SK-N-SH (cell line): ENCODE results near the gene HDDC2. TPM values are rescaled to one million over a fixed set of nuclear protein-coding genes. Genes with fewer than 3 reads are reported as not detected.
A peak's percentile ranks its signal among the peaks of the same experiment; 100 is the strongest.

Source experiments
- CTCF ChIA-PET: fragments of 300-600, 350-600 bp; formaldehyde crosslinking; extraction: SDS; loops from one replicate; lab custom pipeline; 2021; lab: Yijun Ruan, JAX
- POLR2A ChIA-PET: fragments of 350-600 bp; sonication (Branson Sonifier 250); formaldehyde crosslinking; extraction: SDS; loops from one replicate; lab custom pipeline; 2020; ENCODE audit warnings: antibody characterized with exemption, inconsistent platforms; lab: Yijun Ruan, JAX
- DNase-seq: peaks from one replicate; pipeline ENCODE4 v3.0.0; 2012
- H2AFZ ChIP-seq: fragments of 200-600 bp; sonication (generic); 2 replicates; pipeline ENCODE4 v1.8.1; 2016; ENCODE audit warnings: antibody characterized with exemption, mild to moderate bottlenecking, low read depth
- H3F3A ChIP-seq: fragments of 200-600 bp; sonication (generic); replicated peaks from 2 replicates; pipeline ENCODE3; 2016; ENCODE audit warnings: antibody characterized with exemption, mild to moderate bottlenecking; ENCODE audit not compliant: insufficient read depth
- H3K27ac ChIP-seq, 2 experiments: fragments of 200-500 bp in 1 of 2; fragments of 200-600 bp in 1 of 2; sonication (Bioruptor generic) in 1 of 2; sonication (generic), shearing (Covaris generic) in 1 of 2; 2 replicates each; pipeline versions ENCODE4 v1.5.1 to v1.6.1; 2014 to 2016; ENCODE audit warnings: low read depth in 2 of 2, inconsistent platforms in 1 of 2, low read length in 1 of 2, mild to moderate bottlenecking in 1 of 2, mixed read lengths in 1 of 2
- H3K27me3 ChIP-seq: fragments of 200-600 bp; sonication (generic), shearing (Covaris generic); 2 replicates; pipeline ENCODE4 v1.6.1; 2016; ENCODE audit warnings: mixed run types; ENCODE audit not compliant: insufficient read depth
- H3K36me3 ChIP-seq, 2 experiments: fragments of 200-500 bp in 1 of 2; fragments of 200-600 bp in 1 of 2; sonication (Bioruptor generic) in 1 of 2; sonication (generic) in 1 of 2; replicated peaks in 1 of 2; 2 replicates each; pipeline versions ENCODE3 to v1.5.1; 2014 to 2016; ENCODE audit warnings: low read length in 1 of 2, mild to moderate bottlenecking in 1 of 2; ENCODE audit not compliant: insufficient read depth in 2 of 2, control insufficient read depth in 1 of 2
- H3K4me1 ChIP-seq, 2 experiments: fragments of 200-500 bp in 1 of 2; fragments of 200-600 bp in 1 of 2; sonication (Bioruptor generic) in 1 of 2; sonication (generic), shearing (Covaris generic) in 1 of 2; 2 replicates each; pipeline versions ENCODE4 v1.5.1 to v1.6.1; 2014 to 2016; ENCODE audit warnings: low read depth in 1 of 2, low read length in 1 of 2, mixed run types in 1 of 2; ENCODE audit not compliant: insufficient read depth in 2 of 2, control insufficient read depth in 1 of 2
- H3K4me2 ChIP-seq: fragments of 200-600 bp; sonication (generic), shearing (Covaris generic); 2 replicates; pipeline ENCODE4 v1.6.1; 2017; ENCODE audit warnings: mixed run types
- H3K4me3 ChIP-seq, 2 experiments: fragments of 200-500 bp in 1 of 2; fragments of 200-600 bp in 1 of 2; sonication (Bioruptor generic) in 1 of 2; sonication (generic), shearing (Covaris generic) in 1 of 2; 2 replicates each; pipeline versions ENCODE4 v1.5.1 to v1.8.1; 2014 to 2016; ENCODE audit warnings: low read depth in 2 of 2, inconsistent platforms in 1 of 2, low read length in 1 of 2, mild to moderate bottlenecking in 1 of 2, mixed read lengths in 1 of 2, moderate library complexity in 1 of 2
- H3K79me2 ChIP-seq: fragments of 200-600 bp; sonication (generic); 2 replicates; pipeline ENCODE4 v1.8.1; 2017; ENCODE audit warnings: mild to moderate bottlenecking; ENCODE audit not compliant: insufficient read depth
- H3K9ac ChIP-seq: fragments of 200-600 bp; sonication (generic); 2 replicates; pipeline ENCODE4 v1.6.1; 2017; ENCODE audit warnings: mixed run types
- H3K9me2 ChIP-seq: fragments of 200-600 bp; sonication (generic); 2 replicates; pipeline ENCODE4 v1.6.1; 2017; ENCODE audit warnings: mixed run types
- H3K9me3 ChIP-seq: fragments of 200-600 bp; sonication (generic); 2 replicates; pipeline ENCODE4 v1.6.1; 2017; ENCODE audit warnings: mixed run types, mild to moderate bottlenecking, moderate library complexity
- H4K20me1 ChIP-seq: fragments of 200-600 bp; sonication (generic); 2 replicates; pipeline ENCODE4 v1.6.1; 2017; ENCODE audit warnings: mild to moderate bottlenecking, mixed run types; ENCODE audit not compliant: insufficient read depth
- ELF1 ChIP-seq: IDR thresholded peaks from 2 replicates; pipeline ENCODE4 v1.4.0; 2012
- EP300 ChIP-seq, 2 experiments: IDR thresholded peaks; 2 replicates each; pipeline versions ENCODE4 v1.4.0 to v1.6.1; 2012; ENCODE audit warnings: borderline replicate concordance in 1 of 2, low read depth in 1 of 2, low read length in 1 of 2
- EZH2phosphoT487 ChIP-seq: fragments of 200-600 bp; sonication (generic); IDR thresholded peaks from 2 replicates; pipeline ENCODE4 v1.6.1; 2017; ENCODE audit warnings: low read depth, mixed run types, mild to moderate bottlenecking, antibody characterized with exemption, moderate library complexity, borderline replicate concordance
- FOXJ3 ChIP-seq: sonication (generic); formaldehyde crosslinking; IDR thresholded peaks from 2 replicates; pipeline ENCODE4 v1.5.1; 2020; ENCODE audit warnings: mild to moderate bottlenecking, missing genetic modification reagents
- GABPA ChIP-seq: IDR thresholded peaks from 2 replicates; pipeline ENCODE4 v1.4.0; 2012; ENCODE audit warnings: low read depth, mild to moderate bottlenecking
- JUND ChIP-seq: IDR thresholded peaks from 2 replicates; pipeline ENCODE4 v1.4.0; 2012
- NRF1 ChIP-seq: IDR thresholded peaks from 2 replicates; pipeline ENCODE4 v1.6.1; 2012; ENCODE audit warnings: low read depth, mild to moderate bottlenecking, low read length
- PBX3 ChIP-seq: IDR thresholded peaks from 2 replicates; pipeline ENCODE4; 2012
- POLR2AphosphoS5 ChIP-seq: IDR thresholded peaks from 2 replicates; pipeline ENCODE4 v1.6.1; 2012; ENCODE audit warnings: low read depth, low read length
- RCOR1 ChIP-seq: fragments of 150-350 bp; IDR thresholded peaks from 2 replicates; pipeline ENCODE4 v1.6.1; 2017; ENCODE audit warnings: antibody characterized with exemption, low read length
- REST ChIP-seq: IDR thresholded peaks from 2 replicates; pipeline ENCODE4 v1.6.1; 2012; ENCODE audit warnings: mild to moderate bottlenecking, low read depth, low read length, moderate library complexity
- TAF1 ChIP-seq: IDR thresholded peaks from 2 replicates; pipeline ENCODE4 v1.6.1; 2012; ENCODE audit warnings: low read depth, mild to moderate bottlenecking, low read length, moderate library complexity, borderline replicate concordance
- TEAD4 ChIP-seq: IDR thresholded peaks from 2 replicates; pipeline ENCODE4 v1.4.0; 2012; ENCODE audit warnings: mild to moderate bottlenecking, borderline replicate concordance; ENCODE audit not compliant: insufficient read depth
- WGBS: methylation state at CpG from one replicate; pipeline ENCODE4 v1.1.6; 2017; ENCODE audit warnings: low lambda C conversion rate; 5-methylcytosine and 5-hydroxymethylcytosine counted together
- polyA plus RNA-seq, 3 experiments: library from polyadenylated mRNA; depleted of rRNA; stranded (reverse); fragments of >200 nt; gene quantifications; 2 replicates each; pipeline ENCODE4 v1.2.3, GENCODE V29; 2012

Gene HDDC2
- polyA plus RNA-seq, 1 of the 3 experiments (the other 2 are of a cell fraction) = 85.5 TPM

GRCh38 chr6:125300992-125301434 lies 754 bp downstream of the HDDC2 start:
- H3K9me3 ChIP-seq = no peaks in the 10 kb centered on the region
- CTCF ChIA-PET = interaction anchor here (1.1 to 3.5 kb wide), 8 partner anchors 8 to 655 kb away, joined by 3 to 25 read pairs (median 4); partner anchors contain the start of genes HINT3 and TPD52L1
- H3F3A ChIP-seq = peaks cover 7% of the 10 kb centered on the region
- peaks cover 0 to 12% of the 10 kb centered on the region in 2 experiments; a peak in 3 of 4 replicates for H3K4me1 ChIP-seq
- H3K27ac ChIP-seq = peak overlapping the region; percentile 56 to 76
- TF ChIP-seq ELF1 (no peak), NRF1 (no peak), PBX3 (no peak), GABPA (no peak), JUND (no peak), EZH2phosphoT487 (no peak)
- H3K36me3 ChIP-seq = peaks cover 15 to 32% of the 10 kb centered on the region in 2 experiments
- peak overlapping the region; percentile 58 for H3K4me2 ChIP-seq
- H4K20me1 ChIP-seq = no peaks in the 10 kb centered on the region
- H3K9ac ChIP-seq = peak overlapping the region; percentile 72
- DNase-seq = no peak
- H3K9me2 ChIP-seq = no peaks in the 10 kb centered on the region
- H3K79me2 ChIP-seq = peaks cover 5% of the 10 kb centered on the region; the same call in 1 of the 2 replicates
- H2AFZ ChIP-seq = peak overlapping the region; percentile 82
- no peaks in the 10 kb centered on the region for H3K27me3 ChIP-seq
- 17% methylated on average over 11 of the region's 11 CpGs for WGBS
- H3K4me3 ChIP-seq = peak overlapping the region; percentile 60 to 74
- POLR2A ChIA-PET = interaction anchor here (0.8 to 1.6 kb wide), 4 partner anchors 8 to 685 kb away, joined by 3 to 7 read pairs (median 4); partner anchors contain the start of genes NCOA7 and TRMT11

GRCh38 chr6:125299257-125299656 lies 2.5 kb downstream of the HDDC2 start:
- TF ChIP-seq EP300 (IDR thresholded peaks at IDR 0.05; ENCODE audit: borderline replicate concordance in 1 of 2, low read depth in 1 of 2, low read length in 1 of 2) = no peak
- TF ChIP-seq RCOR1 = no peak
- TF ChIP-seq GABPA = no peak
- H3K4me1 ChIP-seq = peaks cover 0 to 17% of the 10 kb centered on the region in 2 experiments; a peak in 3 of 4 replicates
- H4K20me1 ChIP-seq = no peaks in the 10 kb centered on the region
- peaks cover 7% of the 10 kb centered on the region for H3F3A ChIP-seq
- H3K9ac ChIP-seq = no peak overlapping the region
- no peak overlapping the region for H3K4me2 ChIP-seq
- ChIA-PET CTCF (interaction anchor here (3.3 to 3.5 kb wide), 2 partner anchors 12 to 15 kb away, joined by 12 to 25 read pairs; no protein-coding TSS in a partner anchor), POLR2A (no interaction called here)
- H2AFZ ChIP-seq = no peak overlapping the region
- DNase-seq = no peak
- WGBS = 90% methylated on average over 3 of the region's 3 CpGs
- peaks cover 5% of the 10 kb centered on the region; the same call in 1 of the 2 replicates for H3K79me2 ChIP-seq
- no peaks in the 10 kb centered on the region for H3K27me3 ChIP-seq
- peaks cover 24 to 43% of the 10 kb centered on the region in 2 experiments for H3K36me3 ChIP-seq
- no peak overlapping the region for H3K4me3 ChIP-seq
- H3K27ac ChIP-seq = no peak overlapping the region
- H3K9me2 ChIP-seq = no peaks in the 10 kb centered on the region
- no peaks in the 10 kb centered on the region for H3K9me3 ChIP-seq

- Histone ChIP-seq H3K9ac (no peak overlapping the region), H3K36me3 (peaks cover 24 to 60% of the 10 kb centered on the region in 2 experiments), H3K79me2 (peaks cover 5% of the 10 kb centered on the region; the same call in 1 of the 2 replicates), H4K20me1 (no peaks in the 10 kb centered on the region), H3K4me2 (no peak overlapping the region), H3K4me1 (peaks cover 0 to 33% of the 10 kb centered on the region in 2 experiments; a peak in 3 of 4 replicates), H3K9me3 (no peaks in the 10 kb centered on the region), H3K4me3 (no peak overlapping the region), H2AFZ (no peak overlapping the region), H3K9me2 (no peaks in the 10 kb centered on the region), H3K27me3 (no peaks in the 10 kb centered on the region), H3F3A (no peaks in the 10 kb centered on the region), H3K27ac (peak overlapping the region in 1 of 2 experiments; percentile 34; a peak in 1 of 4 replicates)
- no peak for DNase-seq
- WGBS = 100% methylated on average over 1 of the region's 1 CpG
- ChIA-PET CTCF (no interaction called here), POLR2A (no interaction called here)
- no peak for TF ChIP-seq FOXJ3 (CRISPR knock-in tag)
- TF ChIP-seq PBX3 = no peak
- TF ChIP-seq TAF1 = no peak
- no peak for TF ChIP-seq POLR2AphosphoS5
- no peak for TF ChIP-seq REST
- no peak for TF ChIP-seq TEAD4
- TF ChIP-seq EZH2phosphoT487 = no peak
- no peak for TF ChIP-seq GABPA
- no peak for TF ChIP-seq ELF1
Observed at GRCh38 chr6:125296471-125296870, 5.3 kb downstream of the HDDC2 start.
